ENCODE data around the gene MTHFD2L.

- TF ChIP-seq EP300 (IDR thresholded peaks at IDR 0.05) (no peak), POLR2AphosphoS5 (IDR thresholded peaks at IDR 0.05) (no peak)
- TF ChIP-seq, protein P1, sequence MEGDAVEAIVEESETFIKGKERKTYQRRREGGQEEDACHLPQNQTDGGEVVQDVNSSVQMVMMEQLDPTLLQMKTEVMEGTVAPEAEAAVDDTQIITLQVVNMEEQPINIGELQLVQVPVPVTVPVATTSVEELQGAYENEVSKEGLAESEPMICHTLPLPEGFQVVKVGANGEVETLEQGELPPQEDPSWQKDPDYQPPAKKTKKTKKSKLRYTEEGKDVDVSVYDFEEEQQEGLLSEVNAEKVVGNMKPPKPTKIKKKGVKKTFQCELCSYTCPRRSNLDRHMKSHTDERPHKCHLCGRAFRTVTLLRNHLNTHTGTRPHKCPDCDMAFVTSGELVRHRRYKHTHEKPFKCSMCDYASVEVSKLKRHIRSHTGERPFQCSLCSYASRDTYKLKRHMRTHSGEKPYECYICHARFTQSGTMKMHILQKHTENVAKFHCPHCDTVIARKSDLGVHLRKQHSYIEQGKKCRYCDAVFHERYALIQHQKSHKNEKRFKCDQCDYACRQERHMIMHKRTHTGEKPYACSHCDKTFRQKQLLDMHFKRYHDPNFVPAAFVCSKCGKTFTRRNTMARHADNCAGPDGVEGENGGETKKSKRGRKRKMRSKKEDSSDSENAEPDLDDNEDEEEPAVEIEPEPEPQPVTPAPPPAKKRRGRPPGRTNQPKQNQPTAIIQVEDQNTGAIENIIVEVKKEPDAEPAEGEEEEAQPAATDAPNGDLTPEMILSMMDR (IDR thresholded peaks at IDR 0.05) = no peak
These were observed 45.4 kb upstream of the MTHFD2L start for GRCh38 chr4:74112399-74113105.
